Measurements from ENCODE around the gene NCAPG2. TPM values are rescaled to one million over a fixed set of nuclear protein-coding genes. Genes with fewer than 3 reads are reported as not detected.

NCAPG2 gene
- total and polyA plus RNA-seq, 2 of the 13 experiments (the other 11 are each of a cell fraction or from before 2014, with no cell fraction given), result 15.1 to 30.7 TPM

DNA sequence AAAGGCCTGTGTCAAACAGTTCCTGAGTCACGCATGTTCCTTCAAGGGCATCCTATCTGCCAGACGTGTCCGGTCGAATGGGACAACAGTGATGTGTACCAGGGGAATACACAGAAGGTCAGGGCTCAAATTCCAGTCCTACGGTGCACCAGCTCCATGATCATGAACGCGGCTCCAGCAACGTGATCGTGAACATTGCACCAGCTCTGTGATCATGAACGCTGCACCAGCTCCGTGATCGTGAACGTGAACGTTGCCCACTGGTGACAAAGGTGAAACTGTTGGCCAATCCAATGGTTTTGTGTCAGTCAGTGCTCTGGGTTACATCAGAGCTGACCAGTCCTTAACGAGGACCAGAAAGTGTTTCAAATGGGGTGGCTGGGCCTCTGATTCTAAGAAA lies 112.7 kb downstream of the NCAPG2 start (continued):
- TF ChIP-seq, protein P1, sequence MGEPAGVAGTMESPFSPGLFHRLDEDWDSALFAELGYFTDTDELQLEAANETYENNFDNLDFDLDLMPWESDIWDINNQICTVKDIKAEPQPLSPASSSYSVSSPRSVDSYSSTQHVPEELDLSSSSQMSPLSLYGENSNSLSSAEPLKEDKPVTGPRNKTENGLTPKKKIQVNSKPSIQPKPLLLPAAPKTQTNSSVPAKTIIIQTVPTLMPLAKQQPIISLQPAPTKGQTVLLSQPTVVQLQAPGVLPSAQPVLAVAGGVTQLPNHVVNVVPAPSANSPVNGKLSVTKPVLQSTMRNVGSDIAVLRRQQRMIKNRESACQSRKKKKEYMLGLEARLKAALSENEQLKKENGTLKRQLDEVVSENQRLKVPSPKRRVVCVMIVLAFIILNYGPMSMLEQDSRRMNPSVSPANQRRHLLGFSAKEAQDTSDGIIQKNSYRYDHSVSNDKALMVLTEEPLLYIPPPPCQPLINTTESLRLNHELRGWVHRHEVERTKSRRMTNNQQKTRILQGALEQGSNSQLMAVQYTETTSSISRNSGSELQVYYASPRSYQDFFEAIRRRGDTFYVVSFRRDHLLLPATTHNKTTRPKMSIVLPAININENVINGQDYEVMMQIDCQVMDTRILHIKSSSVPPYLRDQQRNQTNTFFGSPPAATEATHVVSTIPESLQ (CRISPR knock-in tag; conservative IDR thresholded peaks at IDR 0.05), result no peak
- TF ChIP-seq, protein P2, sequence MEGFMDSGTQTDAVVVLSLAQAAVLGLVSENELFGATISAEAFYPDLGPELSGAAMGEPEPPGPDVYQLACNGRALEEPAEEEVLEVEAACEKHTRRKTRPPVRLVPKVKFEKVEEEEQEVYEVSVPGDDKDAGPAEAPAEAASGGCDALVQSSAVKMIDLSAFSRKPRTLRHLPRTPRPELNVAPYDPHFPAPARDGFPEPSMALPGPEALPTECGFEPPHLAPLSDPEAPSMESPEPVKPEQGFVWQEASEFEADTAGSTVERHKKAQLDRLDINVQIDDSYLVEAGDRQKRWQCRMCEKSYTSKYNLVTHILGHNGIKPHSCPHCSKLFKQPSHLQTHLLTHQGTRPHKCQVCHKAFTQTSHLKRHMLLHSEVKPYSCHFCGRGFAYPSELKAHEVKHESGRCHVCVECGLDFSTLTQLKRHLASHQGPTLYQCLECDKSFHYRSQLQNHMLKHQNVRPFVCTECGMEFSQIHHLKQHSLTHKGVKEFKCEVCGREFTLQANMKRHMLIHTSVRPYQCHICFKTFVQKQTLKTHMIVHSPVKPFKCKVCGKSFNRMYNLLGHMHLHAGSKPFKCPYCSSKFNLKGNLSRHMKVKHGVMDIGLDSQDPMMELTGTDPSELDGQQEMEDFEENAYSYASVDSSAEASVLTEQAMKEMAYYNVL (CRISPR knock-in tag; IDR thresholded peaks at IDR 0.05; ENCODE audit: borderline replicate concordance), result no peak
- TF ChIP-seq NR1H2 (CRISPR knock-in tag; IDR thresholded peaks at IDR 0.05; ENCODE audit: borderline replicate concordance, low read depth) (no peak), ZNF792 (CRISPR knock-in tag; IDR thresholded peaks at IDR 0.05) (no peak), POLR2AphosphoS2 (IDR thresholded peaks at IDR 0.05; ENCODE audit: low read depth, low read length) (no peak), YEATS2 (CRISPR knock-in tag; IDR thresholded peaks at IDR 0.05; ENCODE audit: borderline replicate concordance) (no peak), EED (CRISPR knock-in tag; IDR thresholded peaks at IDR 0.05) (no peak), ZBTB8A (CRISPR knock-in tag; IDR thresholded peaks at IDR 0.05; ENCODE audit: borderline replicate concordance, low read depth) (no peak), IRX3 (CRISPR knock-in tag; IDR thresholded peaks at IDR 0.05; ENCODE audit: borderline replicate concordance, low read depth) (no peak), ZNF605 (CRISPR knock-in tag; IDR thresholded peaks at IDR 0.05) (0 out of 2 replicates have a peak, but pooled peaks have one; percentile 27), SAP130 (CRISPR knock-in tag; IDR thresholded peaks at IDR 0.05; ENCODE audit: low read depth) (peak; percentile 47; the same call in 1 of the 2 replicates), DMAP1 (CRISPR knock-in tag; IDR thresholded peaks at IDR 0.05) (no peak), TCF7 (IDR thresholded peaks at IDR 0.05; ENCODE audit: low read depth) (no peak), PCBP2 (optimal IDR thresholded peaks at IDR 0.05; ENCODE audit: low read depth, low read length, poor library complexity, severe bottlenecking) (no peak), TBL1XR1 (IDR thresholded peaks at IDR 0.05; ENCODE audit: borderline replicate concordance, low read length, partially characterized antibody) (peak; percentile 97), SP2 (CRISPR knock-in tag; IDR thresholded peaks at IDR 0.05) (no peak), WIZ (CRISPR knock-in tag; IDR thresholded peaks at IDR 0.05) (no peak), AGO1 (IDR thresholded peaks at IDR 0.05; ENCODE audit: low read depth, low read length, poor library complexity, severe bottlenecking) (no peak), ZMYM2 (CRISPR knock-in tag; IDR thresholded peaks at IDR 0.05) (peak; percentile 79)
- TF ChIP-seq, protein P3, sequence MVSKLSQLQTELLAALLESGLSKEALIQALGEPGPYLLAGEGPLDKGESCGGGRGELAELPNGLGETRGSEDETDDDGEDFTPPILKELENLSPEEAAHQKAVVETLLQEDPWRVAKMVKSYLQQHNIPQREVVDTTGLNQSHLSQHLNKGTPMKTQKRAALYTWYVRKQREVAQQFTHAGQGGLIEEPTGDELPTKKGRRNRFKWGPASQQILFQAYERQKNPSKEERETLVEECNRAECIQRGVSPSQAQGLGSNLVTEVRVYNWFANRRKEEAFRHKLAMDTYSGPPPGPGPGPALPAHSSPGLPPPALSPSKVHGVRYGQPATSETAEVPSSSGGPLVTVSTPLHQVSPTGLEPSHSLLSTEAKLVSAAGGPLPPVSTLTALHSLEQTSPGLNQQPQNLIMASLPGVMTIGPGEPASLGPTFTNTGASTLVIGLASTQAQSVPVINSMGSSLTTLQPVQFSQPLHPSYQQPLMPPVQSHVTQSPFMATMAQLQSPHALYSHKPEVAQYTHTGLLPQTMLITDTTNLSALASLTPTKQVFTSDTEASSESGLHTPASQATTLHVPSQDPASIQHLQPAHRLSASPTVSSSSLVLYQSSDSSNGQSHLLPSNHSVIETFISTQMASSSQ (IDR thresholded peaks at IDR 0.05; ENCODE audit: low read depth), result no peak
- TF ChIP-seq, protein P3 (CRISPR knock-in tag; IDR thresholded peaks at IDR 0.05; ENCODE audit: borderline replicate concordance), result no peak

Measured in HepG2 (cell line).